Naive B cell (primary cell): ENCODE data around the gene FOXP4. TPM values are rescaled to one million over a fixed set of nuclear protein-coding genes. Genes with fewer than 3 reads are reported as not detected.
A peak's percentile ranks its signal among the peaks of the same experiment; 100 is the strongest.

Experiments used
- ATAC-seq, 2 donors: fragments of 150-1000 bp; cut with Tn5 transposase; 2 replicates each; pipeline ENCODE4 v1.10.0; 2021; ENCODE audit warnings: low read depth in 2 of 2, mild to moderate bottlenecking in 2 of 2, moderate library complexity in 2 of 2
- DNase-seq: peaks from one replicate; pipeline ENCODE4 v3.0.0; 2022
- H3K27ac Mint-ChIP-seq, 6 donors: one replicate each; pipeline ENCODE4 v1.8.0; 2020 to 2022; ENCODE audit warnings: mild to moderate bottlenecking in 6 of 6, mixed read lengths in 6 of 6, moderate library complexity in 5 of 6, inconsistent platforms in 2 of 6
- H3K27me3 Mint-ChIP-seq, 3 donors: one replicate each; pipeline ENCODE4 v1.8.0; 2021 to 2022; ENCODE audit warnings: mixed read lengths in 3 of 3, mild to moderate bottlenecking in 1 of 3
- H3K36me3 Mint-ChIP-seq, 2 donors: one replicate each; pipeline ENCODE4 v1.8.0; 2020 to 2022; ENCODE audit warnings: mixed read lengths in 2 of 2, inconsistent platforms in 1 of 2, mild to moderate bottlenecking in 1 of 2
- H3K4me1 Mint-ChIP-seq, 3 donors: one replicate each; pipeline ENCODE4 v1.8.0; 2020 to 2022; ENCODE audit warnings: mixed read lengths in 3 of 3, inconsistent platforms in 1 of 3, mild to moderate bottlenecking in 1 of 3, moderate library complexity in 1 of 3
- H3K4me3 Mint-ChIP-seq, 8 donors: one replicate each; pipeline ENCODE4 v1.8.0; 2020 to 2022; ENCODE audit warnings: mild to moderate bottlenecking in 8 of 8, mixed read lengths in 8 of 8, moderate library complexity in 8 of 8, inconsistent platforms in 2 of 8
- H3K9me3 Mint-ChIP-seq, 7 donors: one replicate each; pipeline ENCODE4 v1.8.0; 2020 to 2022; ENCODE audit warnings: mixed read lengths in 7 of 7, mild to moderate bottlenecking in 5 of 7, inconsistent platforms in 2 of 7, moderate library complexity in 1 of 7
- polyA plus RNA-seq, 6 donors: library from polyadenylated mRNA; unstranded; fragments of 300-500 nt; fragmentation: Illumina TruSeq; gene quantifications; one replicate each; pipeline ENCODE4 v1.2.3, GENCODE V29; 2021; ENCODE audit warnings: low read depth in 6 of 6

FOXP4 gene
- polyA plus RNA-seq, 6 donors from 2014 or later = 0.55 to 4.7 (median 2.2) TPM

GRCh38 chr6:41509580-41509979, 36.6 kb upstream of the FOXP4 start:
- no peak for DNase-seq
- H3K4me3 Mint-ChIP-seq = no peak overlapping the region
- H3K4me1 Mint-ChIP-seq = peaks cover 11 to 24% (median 12%) of the 10 kb centered on the region in 3 donors
- ATAC-seq = no peak
- H3K9me3 Mint-ChIP-seq = peaks cover 0 to 2% (median 0%) of the 10 kb centered on the region in 7 donors
- H3K27me3 Mint-ChIP-seq = peaks cover 27 to 42% (median 27%) of the 10 kb centered on the region in 3 donors
- peak overlapping the region in 2 of 6 donors; percentile 23 to 56 for H3K27ac Mint-ChIP-seq
- H3K36me3 Mint-ChIP-seq = no peaks in the 10 kb centered on the region

GRCh38 chr6:41511443-41512060, 34.6 kb upstream of the FOXP4 start:
- peaks cover 0 to 7% (median 0%) of the 10 kb centered on the region in 3 donors for H3K4me1 Mint-ChIP-seq
- H3K4me3 Mint-ChIP-seq = no peak overlapping the region
- H3K9me3 Mint-ChIP-seq = peaks cover 0 to 2% (median 0%) of the 10 kb centered on the region in 7 donors
- H3K36me3 Mint-ChIP-seq = no peaks in the 10 kb centered on the region
- H3K27me3 Mint-ChIP-seq = peaks cover 25 to 45% (median 28%) of the 10 kb centered on the region in 3 donors
- no peak for ATAC-seq
- H3K27ac Mint-ChIP-seq = peak overlapping the region in 2 of 6 donors; percentile 38 to 61
- no peak for DNase-seq

DNA sequence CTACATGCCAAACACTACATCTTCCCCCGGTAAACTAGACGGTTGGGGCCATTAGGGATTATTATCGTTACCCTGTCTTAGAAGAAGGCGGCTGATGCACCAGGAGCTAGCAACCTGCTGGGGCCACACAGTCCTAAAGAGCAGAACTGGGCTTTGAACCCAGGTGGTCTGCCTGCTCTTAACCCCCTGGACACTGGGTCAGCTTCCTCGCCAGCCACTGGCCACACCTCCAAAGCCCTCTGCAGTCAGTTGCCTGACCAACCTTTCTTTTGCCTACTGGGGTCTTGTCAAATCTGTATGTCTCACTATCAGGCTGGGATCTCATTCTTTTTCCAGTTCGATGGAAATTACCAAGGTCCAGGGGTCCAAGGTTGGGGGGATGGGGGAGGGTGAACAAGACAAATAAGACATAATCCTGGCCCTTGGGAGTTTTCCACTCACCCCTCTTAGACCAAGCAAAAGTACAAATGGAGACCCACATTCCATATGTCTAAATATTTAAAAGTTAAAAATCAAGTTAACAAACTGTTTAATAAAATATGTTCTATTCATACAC, 34.0 kb upstream of the FOXP4 start:
- Mint-ChIP-seq H3K36me3 (no peaks in the 10 kb centered on the region), H3K4me3 (no peak overlapping the region), H3K27me3 (peaks cover 25 to 52% (median 28%) of the 10 kb centered on the region in 3 donors), H3K4me1 (peaks cover 0 to 4% (median 0%) of the 10 kb centered on the region in 3 donors), H3K27ac (peak overlapping the region in 1 of 6 donors; percentile 61), H3K9me3 (peaks cover 0 to 2% (median 0%) of the 10 kb centered on the region in 7 donors)
- ATAC-seq (no peak), DNase-seq (no peak)

- DNase-seq = no peak
- Mint-ChIP-seq H3K36me3 (no peaks in the 10 kb centered on the region), H3K27me3 (peaks cover 24 to 62% (median 33%) of the 10 kb centered on the region in 3 donors), H3K27ac (no peak overlapping the region), H3K9me3 (peaks cover 0 to 3% (median 0%) of the 10 kb centered on the region in 7 donors), H3K4me3 (no peak overlapping the region), H3K4me1 (no peaks in the 10 kb centered on the region)
- no peak for ATAC-seq
These were observed 30.2 kb upstream of the FOXP4 start for GRCh38 chr6:41515995-41516394.

GRCh38 chr6:41518118-41518517, 28.1 kb upstream of the FOXP4 start:
- DNase-seq (no peak), ATAC-seq (no peak)
- Mint-ChIP-seq H3K27me3 (peaks cover 34 to 73% (median 44%) of the 10 kb centered on the region in 3 donors), H3K9me3 (peaks cover 0 to 3% (median 0%) of the 10 kb centered on the region in 7 donors), H3K4me3 (no peak overlapping the region), H3K4me1 (no peaks in the 10 kb centered on the region), H3K36me3 (no peaks in the 10 kb centered on the region), H3K27ac (peak overlapping the region in 1 of 6 donors; percentile 5)

DNA sequence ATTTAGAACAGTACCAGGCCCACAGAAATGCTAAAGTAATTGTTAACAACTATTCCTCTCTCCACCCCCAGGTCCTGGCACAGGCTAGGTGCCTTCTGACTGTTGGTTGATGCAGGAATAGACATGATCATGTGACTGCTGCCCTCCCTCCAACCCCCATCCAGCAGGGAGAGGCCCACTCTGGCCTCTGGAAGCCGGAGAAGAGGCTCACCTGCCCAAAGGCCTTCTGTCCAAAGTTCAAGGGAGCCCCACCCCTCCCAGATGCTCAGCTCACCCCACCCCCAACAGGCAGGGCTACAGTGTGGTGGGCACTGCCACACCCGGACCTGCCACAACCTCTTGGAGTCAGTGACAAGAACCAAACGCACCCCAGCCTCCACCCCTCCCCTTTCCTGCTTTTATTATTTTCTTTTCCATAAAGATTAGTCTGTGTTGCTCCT, 26.9 kb upstream of the FOXP4 start:
- ATAC-seq (no peak), DNase-seq (no peak)
- peaks cover 0 to 2% (median 0%) of the 10 kb centered on the region in 7 donors for H3K9me3 Mint-ChIP-seq
- H3K4me3 Mint-ChIP-seq = no peak overlapping the region
- no peaks in the 10 kb centered on the region for H3K36me3 Mint-ChIP-seq
- no peak overlapping the region for H3K27ac Mint-ChIP-seq
- no peaks in the 10 kb centered on the region for H3K4me1 Mint-ChIP-seq
- H3K27me3 Mint-ChIP-seq = peaks cover 36 to 76% (median 40%) of the 10 kb centered on the region in 3 donors

DNA sequence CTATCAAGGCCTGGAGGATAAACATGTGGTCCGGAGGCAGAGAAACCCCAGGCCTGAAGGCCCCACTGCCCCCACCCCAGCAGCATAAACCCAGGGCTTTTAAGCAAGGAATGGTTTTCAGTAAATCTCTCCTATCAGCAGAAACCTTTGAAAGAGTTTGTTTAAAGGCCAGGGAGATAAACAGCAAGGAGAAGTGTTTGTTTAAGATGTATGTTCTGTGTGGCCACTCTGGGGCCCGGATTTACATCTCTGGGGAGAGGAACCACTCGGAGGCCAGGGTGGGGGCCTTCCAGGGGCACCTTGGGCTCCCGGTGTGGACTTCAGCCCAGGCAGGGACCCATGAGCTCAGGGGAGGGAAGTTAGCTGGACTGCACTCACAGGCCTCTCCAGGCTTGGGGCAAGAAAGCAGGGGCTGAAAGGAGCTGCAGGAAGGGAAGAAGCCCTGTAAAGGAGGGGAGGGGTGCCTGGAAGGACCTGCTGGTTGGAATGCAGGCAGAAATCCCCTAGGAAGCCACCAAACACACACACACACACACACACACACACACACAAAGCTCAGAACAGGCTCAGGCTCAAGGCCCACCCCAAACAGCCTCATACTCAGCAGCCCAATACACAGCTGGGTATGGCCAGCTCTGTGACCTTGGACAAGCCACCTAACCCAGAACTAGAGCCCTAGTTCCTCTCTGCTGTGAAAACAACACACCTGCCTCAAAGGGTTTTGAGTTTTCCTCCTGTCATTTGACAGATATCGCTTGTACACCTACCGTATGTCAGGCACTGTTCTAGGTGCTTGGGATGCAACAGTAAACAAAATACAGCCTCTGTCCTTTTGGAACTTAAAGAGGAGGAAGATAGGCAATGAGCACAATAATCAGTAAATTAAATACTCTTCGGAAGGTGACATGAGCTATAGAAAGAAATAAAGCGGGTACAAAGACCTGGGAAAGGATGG, 26.2 kb upstream of the FOXP4 start:
- no peaks in the 10 kb centered on the region for H3K36me3 Mint-ChIP-seq
- peaks cover 0 to 2% (median 0%) of the 10 kb centered on the region in 7 donors for H3K9me3 Mint-ChIP-seq
- DNase-seq (no peak), ATAC-seq (no peak)
- H3K27me3 Mint-ChIP-seq = peaks cover 36 to 76% (median 37%) of the 10 kb centered on the region in 3 donors
- H3K4me1 Mint-ChIP-seq = no peaks in the 10 kb centered on the region
- peak overlapping the region in 3 of 6 donors; percentile 33 to 49 (median 42) for H3K27ac Mint-ChIP-seq
- no peak overlapping the region for H3K4me3 Mint-ChIP-seq

- H3K4me3 Mint-ChIP-seq = no peak overlapping the region
- no peaks in the 10 kb centered on the region for H3K36me3 Mint-ChIP-seq
- no peak for DNase-seq
- ATAC-seq = no peak
- peaks cover 8 to 13% (median 11%) of the 10 kb centered on the region in 3 donors for H3K4me1 Mint-ChIP-seq
- H3K27ac Mint-ChIP-seq = peak overlapping the region in 1 of 6 donors; percentile 14
- H3K27me3 Mint-ChIP-seq = peaks cover 47 to 85% (median 54%) of the 10 kb centered on the region in 3 donors
- peaks cover 0 to 2% (median 0%) of the 10 kb centered on the region in 7 donors for H3K9me3 Mint-ChIP-seq
These were observed 23.2 kb upstream of the FOXP4 start for GRCh38 chr6:41522780-41523548.

DNA sequence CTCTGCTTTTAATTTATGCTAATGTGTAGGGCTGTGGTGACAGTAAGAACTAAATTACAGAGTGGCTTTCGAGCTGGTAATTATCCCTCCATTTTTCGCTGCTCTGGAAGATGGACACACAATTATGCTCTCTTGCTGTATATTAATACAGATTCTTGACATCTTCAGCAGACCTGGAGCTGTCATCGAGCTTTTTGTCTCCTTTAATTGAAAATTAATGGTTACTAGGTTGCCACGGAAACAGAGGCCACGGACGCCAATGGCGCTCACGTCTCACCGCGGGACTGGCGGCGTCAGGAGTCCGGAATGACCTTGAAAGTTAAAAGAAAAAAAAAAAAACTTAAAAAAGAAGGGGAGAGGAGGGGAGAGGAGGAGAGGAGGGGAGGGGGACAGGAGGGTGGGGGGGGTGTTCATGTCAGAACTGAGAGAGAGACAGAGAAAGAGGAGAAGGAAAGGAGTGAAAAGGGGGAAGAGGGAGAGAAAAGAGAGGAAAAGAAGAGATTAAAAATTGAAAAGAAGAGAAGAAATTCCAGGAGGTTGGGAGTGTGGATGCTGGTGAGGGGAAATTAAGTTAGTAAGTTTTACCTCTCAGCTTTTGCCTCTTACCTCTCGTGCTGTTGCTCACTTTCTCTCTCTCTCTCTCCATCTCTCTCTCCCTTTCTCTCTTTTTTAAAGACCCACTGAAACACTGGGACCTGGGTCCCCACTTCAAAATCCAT, 22.1 kb upstream of the FOXP4 start:
- peak overlapping the region in 1 of 6 donors; percentile 51 for H3K27ac Mint-ChIP-seq

GRCh38 chr6:41524634-41525011, 21.6 kb upstream of the FOXP4 start:
- H3K4me3 Mint-ChIP-seq = no peak overlapping the region
- peaks cover 40 to 78% (median 54%) of the 10 kb centered on the region in 3 donors for H3K27me3 Mint-ChIP-seq
- peaks cover 16 to 28% (median 22%) of the 10 kb centered on the region in 3 donors for H3K4me1 Mint-ChIP-seq
- ATAC-seq = no peak
- peak overlapping the region in 1 of 6 donors; percentile 51 for H3K27ac Mint-ChIP-seq
- DNase-seq = no peak
- no peaks in the 10 kb centered on the region for H3K36me3 Mint-ChIP-seq
- H3K9me3 Mint-ChIP-seq = peaks cover 0 to under 1% (median 0%) of the 10 kb centered on the region in 7 donors

More for the DNA sequence above, 22.1 kb upstream of the FOXP4 start:
- H3K4me3 Mint-ChIP-seq = no peak overlapping the region
- H3K36me3 Mint-ChIP-seq = no peaks in the 10 kb centered on the region
- peaks cover 16 to 24% (median 22%) of the 10 kb centered on the region in 3 donors for H3K4me1 Mint-ChIP-seq
- H3K27me3 Mint-ChIP-seq = peaks cover 40 to 79% (median 54%) of the 10 kb centered on the region in 3 donors
- peaks cover 0 to 2% (median 0%) of the 10 kb centered on the region in 7 donors for H3K9me3 Mint-ChIP-seq
- ATAC-seq = no peak
- DNase-seq = no peak

- H3K27ac Mint-ChIP-seq = peak overlapping the region in 3 of 6 donors; percentile 58 to 69 (median 65)
- DNase-seq (no peak), ATAC-seq (no peak)
- H3K27me3 Mint-ChIP-seq = peaks cover 19 to 46% (median 36%) of the 10 kb centered on the region in 3 donors
- H3K4me3 Mint-ChIP-seq = peak overlapping the region in 4 of 8 donors; percentile 35 to 78 (median 49)
- no peaks in the 10 kb centered on the region for H3K36me3 Mint-ChIP-seq
- H3K4me1 Mint-ChIP-seq = peaks cover 25 to 61% (median 49%) of the 10 kb centered on the region in 3 donors
- no peaks in the 10 kb centered on the region for H3K9me3 Mint-ChIP-seq
These were observed 18.3 kb upstream of the FOXP4 start for GRCh38 chr6:41527721-41528408.
